ENCODE results near the gene KCNJ14.
"Not testable (repeated sequence)": the region's sequence is repeated elsewhere in the genome, so short reads cannot be mapped to it uniquely, and the experiment has no call there.

Gene KCNJ14

GRCh38 chr19:48481846-48482639, 26.7 kb downstream of the KCNJ14 start:
- TF ChIP-seq, protein P1, sequence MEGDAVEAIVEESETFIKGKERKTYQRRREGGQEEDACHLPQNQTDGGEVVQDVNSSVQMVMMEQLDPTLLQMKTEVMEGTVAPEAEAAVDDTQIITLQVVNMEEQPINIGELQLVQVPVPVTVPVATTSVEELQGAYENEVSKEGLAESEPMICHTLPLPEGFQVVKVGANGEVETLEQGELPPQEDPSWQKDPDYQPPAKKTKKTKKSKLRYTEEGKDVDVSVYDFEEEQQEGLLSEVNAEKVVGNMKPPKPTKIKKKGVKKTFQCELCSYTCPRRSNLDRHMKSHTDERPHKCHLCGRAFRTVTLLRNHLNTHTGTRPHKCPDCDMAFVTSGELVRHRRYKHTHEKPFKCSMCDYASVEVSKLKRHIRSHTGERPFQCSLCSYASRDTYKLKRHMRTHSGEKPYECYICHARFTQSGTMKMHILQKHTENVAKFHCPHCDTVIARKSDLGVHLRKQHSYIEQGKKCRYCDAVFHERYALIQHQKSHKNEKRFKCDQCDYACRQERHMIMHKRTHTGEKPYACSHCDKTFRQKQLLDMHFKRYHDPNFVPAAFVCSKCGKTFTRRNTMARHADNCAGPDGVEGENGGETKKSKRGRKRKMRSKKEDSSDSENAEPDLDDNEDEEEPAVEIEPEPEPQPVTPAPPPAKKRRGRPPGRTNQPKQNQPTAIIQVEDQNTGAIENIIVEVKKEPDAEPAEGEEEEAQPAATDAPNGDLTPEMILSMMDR (IDR thresholded peaks at IDR 0.05), result no peak
- H2AFZ ChIP-seq, result no peak overlapping the region
- H3K4me2 ChIP-seq (ENCODE audit: low read length), result no peak overlapping the region
- H3K79me2 ChIP-seq, result no peaks in the 10 kb centered on the region
- no peak overlapping the region for H3K4me3 ChIP-seq (ENCODE audit: low read depth, low read length)
- H3K9ac ChIP-seq, result no peak overlapping the region
- no peaks in the 10 kb centered on the region for H3K9me3 ChIP-seq (ENCODE audit: control insufficient read depth, low read length)
- H3K36me3 ChIP-seq (ENCODE audit: control insufficient read depth, insufficient read depth, low read length), result no peaks in the 10 kb centered on the region
- H3K27me3 ChIP-seq (ENCODE audit: control insufficient read depth, insufficient read depth, low read length), result no peaks in the 10 kb centered on the region
- no peak overlapping the region for H3K27ac ChIP-seq
- peaks cover 7% of the 10 kb centered on the region for H3K4me1 ChIP-seq

GRCh38 chr19:48483301-48483700, 27.9 kb downstream of the KCNJ14 start:
- TF ChIP-seq, protein P1 (IDR thresholded peaks at IDR 0.05), result no peak
- no peak overlapping the region for H3K4me3 ChIP-seq (ENCODE audit: low read depth, low read length)
- no peak overlapping the region for H2AFZ ChIP-seq
- no peak overlapping the region for H3K4me2 ChIP-seq (ENCODE audit: low read length)
- no peaks in the 10 kb centered on the region for H3K27me3 ChIP-seq (ENCODE audit: control insufficient read depth, insufficient read depth, low read length)
- no peaks in the 10 kb centered on the region for H3K9me3 ChIP-seq (ENCODE audit: control insufficient read depth, low read length)
- H3K9ac ChIP-seq, result no peak overlapping the region
- H3K27ac ChIP-seq, result no peak overlapping the region
- no peaks in the 10 kb centered on the region for H3K36me3 ChIP-seq (ENCODE audit: control insufficient read depth, insufficient read depth, low read length)
- no peaks in the 10 kb centered on the region for H3K79me2 ChIP-seq
- H3K4me1 ChIP-seq, result peaks cover 15% of the 10 kb centered on the region

DNA sequence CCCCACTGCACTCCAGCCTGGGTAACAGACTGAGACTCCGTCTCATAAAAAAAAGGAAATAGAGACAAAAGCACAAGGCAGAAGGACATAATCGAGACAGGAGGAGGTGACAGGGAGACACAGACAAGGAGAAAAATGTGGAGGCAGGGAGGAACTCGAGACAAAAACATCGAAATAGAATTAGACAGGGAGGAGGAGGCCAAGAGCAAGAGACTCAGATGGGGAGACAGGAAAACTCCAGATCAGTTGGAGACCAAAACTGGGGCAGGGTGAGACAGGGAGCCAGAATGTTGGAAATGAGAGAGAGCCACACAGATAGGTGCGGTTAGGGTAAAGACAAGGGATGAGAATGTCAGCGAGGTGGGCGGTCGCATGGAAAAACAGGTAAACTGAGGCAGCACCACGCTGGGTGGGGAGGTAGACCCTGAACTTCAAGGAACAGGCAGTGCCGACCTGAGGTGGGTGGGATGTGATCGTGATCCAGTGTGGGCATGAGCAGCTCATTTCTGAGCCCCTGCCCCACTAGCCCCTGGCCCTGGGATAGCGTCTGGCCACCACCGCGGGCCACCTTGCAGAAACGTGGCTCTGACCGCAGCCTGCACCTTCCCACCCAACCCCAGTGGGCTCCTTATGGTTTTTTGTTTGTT, 29.0 kb downstream of the KCNJ14 start:
- Histone ChIP-seq H3K27ac (no peak overlapping the region), H3K4me1 (peaks cover 16% of the 10 kb centered on the region), H3K27me3 (ENCODE audit: control insufficient read depth, insufficient read depth, low read length) (no peaks in the 10 kb centered on the region), H3K36me3 (ENCODE audit: control insufficient read depth, insufficient read depth, low read length) (no peaks in the 10 kb centered on the region), H3K79me2 (no peaks in the 10 kb centered on the region), H3K9ac (no peak overlapping the region), H3K4me2 (ENCODE audit: low read length) (no peak overlapping the region), H3K9me3 (ENCODE audit: control insufficient read depth, low read length) (no peaks in the 10 kb centered on the region), H2AFZ (no peak overlapping the region), H3K4me3 (ENCODE audit: low read depth, low read length) (no peak overlapping the region)
- TF ChIP-seq, protein P1 (IDR thresholded peaks at IDR 0.05), result no peak

DNA sequence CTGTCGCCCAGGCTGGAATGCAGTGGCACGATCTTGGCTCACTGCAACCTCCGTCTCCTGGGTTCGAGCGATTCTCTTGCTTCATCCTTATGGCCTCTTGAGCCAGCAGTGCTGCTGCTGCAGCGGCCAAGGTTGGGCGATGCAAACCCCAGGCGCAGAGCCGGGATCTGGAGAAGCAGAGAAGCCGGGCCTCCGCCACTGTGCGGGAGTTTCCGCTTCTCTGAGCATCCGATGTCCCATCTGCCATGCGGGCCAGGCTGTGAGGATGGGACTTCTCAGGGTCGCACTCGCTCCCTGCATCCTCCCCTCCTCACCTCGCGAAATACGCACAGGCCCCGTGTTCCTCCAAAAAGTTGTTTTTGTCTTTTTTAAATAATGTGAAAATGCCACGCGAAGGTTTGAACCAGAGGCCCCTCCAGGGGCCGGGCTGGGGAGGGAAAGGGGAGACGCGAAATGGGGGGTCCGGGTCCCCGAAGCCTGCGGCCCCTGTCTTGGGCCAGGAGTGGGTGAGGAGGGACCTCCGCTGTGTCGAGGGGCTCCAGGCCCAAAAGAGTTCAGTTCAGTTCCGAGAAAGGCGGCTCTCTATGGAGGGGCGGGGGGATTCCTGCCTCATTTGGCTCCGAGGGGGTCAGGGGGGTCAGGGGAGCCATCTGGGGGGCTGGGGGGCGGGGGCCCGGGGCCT, 29.7 kb downstream of the KCNJ14 start:
- no peaks in the 10 kb centered on the region for H3K27me3 ChIP-seq (ENCODE audit: control insufficient read depth, insufficient read depth, low read length)
- no peaks in the 10 kb centered on the region for H3K79me2 ChIP-seq
- no peak overlapping the region for H2AFZ ChIP-seq
- H3K4me3 ChIP-seq (ENCODE audit: low read depth, low read length), result no peak overlapping the region
- H3K4me1 ChIP-seq, result peaks cover 16% of the 10 kb centered on the region
- H3K4me2 ChIP-seq (ENCODE audit: low read length), result no peak overlapping the region
- TF ChIP-seq, protein P1 (IDR thresholded peaks at IDR 0.05), result no peak
- H3K9me3 ChIP-seq (ENCODE audit: control insufficient read depth, low read length), result no peaks in the 10 kb centered on the region
- no peaks in the 10 kb centered on the region for H3K36me3 ChIP-seq (ENCODE audit: control insufficient read depth, insufficient read depth, low read length)
- H3K27ac ChIP-seq, result no peak overlapping the region
- H3K9ac ChIP-seq, result no peak overlapping the region

DNA sequence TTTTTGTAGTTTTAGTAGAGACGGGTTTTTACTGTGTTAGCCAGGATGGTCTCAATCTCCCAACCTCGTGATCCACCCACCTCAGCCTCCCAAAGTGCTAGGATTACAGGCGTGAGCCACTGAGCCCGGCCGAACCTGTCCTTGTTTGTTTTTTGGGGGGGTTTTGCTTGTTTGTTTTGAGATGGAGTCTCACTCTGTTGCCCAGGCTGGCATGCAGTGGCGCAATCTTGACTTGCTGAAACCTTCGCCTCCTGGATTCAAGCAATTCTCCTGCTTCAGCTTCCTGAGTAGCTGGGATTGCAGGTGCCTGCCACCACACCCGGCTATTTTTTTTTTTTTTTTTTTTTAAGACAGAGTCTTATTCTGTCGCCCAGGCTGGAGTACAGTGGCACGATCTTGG, 31.3 kb downstream of the KCNJ14 start:
- peaks cover 16% of the 10 kb centered on the region for H3K4me1 ChIP-seq
- not testable (repeated sequence) for H3K36me3 ChIP-seq (ENCODE audit: control insufficient read depth, insufficient read depth, low read length); H3K79me2 ChIP-seq; H3K27me3 ChIP-seq (ENCODE audit: control insufficient read depth, insufficient read depth, low read length); H3K9me3 ChIP-seq (ENCODE audit: control insufficient read depth, low read length); H3K27ac ChIP-seq; H3K4me3 ChIP-seq (ENCODE audit: low read depth, low read length); H3K9ac ChIP-seq; H3K4me2 ChIP-seq (ENCODE audit: low read length); H2AFZ ChIP-seq
